Mesodermal cell (in vitro differentiated cells): ENCODE results near the gene AFDN.

Experiments used
- H3K27ac ChIP-seq: 2 replicates; pipeline ENCODE4 v1.7.0; 2013; ENCODE audit warnings: mild to moderate bottlenecking, low read depth, low read length, moderate library complexity; ENCODE audit not compliant: severe bottlenecking
- H3K36me3 ChIP-seq: 2 replicates; pipeline ENCODE4 v1.7.1; 2013; ENCODE audit warnings: mild to moderate bottlenecking, low read length, moderate library complexity; ENCODE audit not compliant: control insufficient read depth, insufficient read depth
- H3K4me1 ChIP-seq: one replicate; pipeline ENCODE4 v1.7.1; 2013; ENCODE audit warnings: mild to moderate bottlenecking, low read length; ENCODE audit not compliant: insufficient read depth, control insufficient read depth, poor library complexity, severe bottlenecking
- H3K4me3 ChIP-seq: 2 replicates; pipeline ENCODE4 v1.7.0; 2013; ENCODE audit warnings: low read length, control low read depth, mild to moderate bottlenecking; ENCODE audit not compliant: insufficient read depth, poor library complexity, severe bottlenecking; ENCODE audit errors: extremely low read depth
- H3K9me3 ChIP-seq: 2 replicates; pipeline ENCODE4 v1.7.1; 2013; ENCODE audit warnings: mild to moderate bottlenecking, low read length, moderate library complexity; ENCODE audit not compliant: control insufficient read depth
- WGBS, 2 experiments: methylation state at CpG; one replicate each; pipeline ENCODE4 v1.1.5; 2013; ENCODE audit warnings: missing lambda C conversion rate in 2 of 2; ENCODE audit not compliant: insufficient coverage in 2 of 2; 5-methylcytosine and 5-hydroxymethylcytosine counted together

AFDN gene

GRCh38 chr6:167805349-167806060, 21.2 kb upstream of the AFDN start:
- no peaks in the 10 kb centered on the region for H3K9me3 ChIP-seq
- H3K36me3 ChIP-seq = no peaks in the 10 kb centered on the region
- H3K27ac ChIP-seq = no peak overlapping the region
- H3K4me1 ChIP-seq = peaks cover 4% of the 10 kb centered on the region
- 93 to 97% methylated on average over 6 to 7 of the region's 8 CpGs for WGBS, 2 experiments
- H3K4me3 ChIP-seq = no peak overlapping the region

GRCh38 chr6:167806061-167806700, 20.5 kb upstream of the AFDN start:
- no peak overlapping the region for H3K4me3 ChIP-seq
- peaks cover 4% of the 10 kb centered on the region for H3K4me1 ChIP-seq
- no peak overlapping the region for H3K27ac ChIP-seq
- H3K9me3 ChIP-seq = no peaks in the 10 kb centered on the region
- WGBS, 2 experiments = 82 to 87% methylated on average over 3 of the region's 4 CpGs
- no peaks in the 10 kb centered on the region for H3K36me3 ChIP-seq

GRCh38 chr6:167807200-167807599, 19.5 kb upstream of the AFDN start:
- Histone ChIP-seq H3K36me3 (no peaks in the 10 kb centered on the region), H3K9me3 (no peaks in the 10 kb centered on the region), H3K4me3 (no peak overlapping the region), H3K4me1 (peaks cover 4% of the 10 kb centered on the region), H3K27ac (no peak overlapping the region)
- WGBS, 2 experiments = 93 to 95% methylated on average over 3 of the region's 6 CpGs

- Histone ChIP-seq H3K27ac (no peak overlapping the region), H3K9me3 (no peaks in the 10 kb centered on the region), H3K4me1 (peaks cover 4% of the 10 kb centered on the region), H3K4me3 (no peak overlapping the region), H3K36me3 (no peaks in the 10 kb centered on the region)
- WGBS, 2 experiments = no CpG with 5 or more reads among the region's 3 CpGs
These were observed 19.0 kb upstream of the AFDN start for GRCh38 chr6:167807756-167808155.

- Histone ChIP-seq H3K4me3 (no peak overlapping the region), H3K27ac (no peak overlapping the region), H3K4me1 (no peaks in the 10 kb centered on the region), H3K36me3 (no peaks in the 10 kb centered on the region), H3K9me3 (no peaks in the 10 kb centered on the region)
- 98 to 100% methylated on average over 1 to 5 of the region's 5 CpGs for WGBS, 2 experiments
These were observed 15.7 kb upstream of the AFDN start for GRCh38 chr6:167811040-167811439.

- 88 to 100% methylated on average over 4 of the region's 5 CpGs for WGBS, 2 experiments
- Histone ChIP-seq H3K4me1 (no peaks in the 10 kb centered on the region), H3K36me3 (no peaks in the 10 kb centered on the region), H3K27ac (no peak overlapping the region), H3K9me3 (no peaks in the 10 kb centered on the region), H3K4me3 (no peak overlapping the region)
These were observed 15.1 kb upstream of the AFDN start for GRCh38 chr6:167811442-167812087.

GRCh38 chr6:167812088-167812487, 14.6 kb upstream of the AFDN start:
- WGBS, 2 experiments = 80% methylated on average over 1 of the region's 2 CpGs; no CpG with 5 or more reads in 1 of the 2 experiments
- H3K36me3 ChIP-seq = no peaks in the 10 kb centered on the region
- H3K27ac ChIP-seq = no peak overlapping the region
- no peaks in the 10 kb centered on the region for H3K4me1 ChIP-seq
- no peaks in the 10 kb centered on the region for H3K9me3 ChIP-seq
- H3K4me3 ChIP-seq = no peak overlapping the region

GRCh38 chr6:167815296-167815980, 11.3 kb upstream of the AFDN start:
- H3K4me1 ChIP-seq = no peaks in the 10 kb centered on the region
- H3K36me3 ChIP-seq = no peaks in the 10 kb centered on the region
- no peaks in the 10 kb centered on the region for H3K9me3 ChIP-seq
- H3K4me3 ChIP-seq = no peak overlapping the region
- no peak overlapping the region for H3K27ac ChIP-seq
- 94 to 95% methylated on average over 23 to 24 of the region's 25 CpGs for WGBS, 2 experiments

GRCh38 chr6:167817016-167817415, 9.7 kb upstream of the AFDN start:
- Histone ChIP-seq H3K4me3 (no peak overlapping the region), H3K27ac (no peak overlapping the region), H3K4me1 (no peaks in the 10 kb centered on the region), H3K9me3 (no peaks in the 10 kb centered on the region), H3K36me3 (peaks cover 7% of the 10 kb centered on the region)
- 89 to 95% methylated on average over 3 to 4 of the region's 4 CpGs for WGBS, 2 experiments

- H3K4me1 ChIP-seq = no peaks in the 10 kb centered on the region
- no peak overlapping the region for H3K4me3 ChIP-seq
- H3K9me3 ChIP-seq = no peaks in the 10 kb centered on the region
- H3K36me3 ChIP-seq = peaks cover 12% of the 10 kb centered on the region
- WGBS, 2 experiments = 100% methylated on average over 1 of the region's 1 CpG; no CpG with 5 or more reads in 1 of the 2 experiments
- no peak overlapping the region for H3K27ac ChIP-seq
These were observed 9.0 kb upstream of the AFDN start for GRCh38 chr6:167817729-167818128.
